ENCODE measurements around the gene TRIM68. TPM values are rescaled to one million over a fixed set of nuclear protein-coding genes. Genes with fewer than 3 reads are reported as not detected.

Gene TRIM68
- total RNA-seq, 1 experiment from 2014 or later: 5.7 TPM

DNA sequence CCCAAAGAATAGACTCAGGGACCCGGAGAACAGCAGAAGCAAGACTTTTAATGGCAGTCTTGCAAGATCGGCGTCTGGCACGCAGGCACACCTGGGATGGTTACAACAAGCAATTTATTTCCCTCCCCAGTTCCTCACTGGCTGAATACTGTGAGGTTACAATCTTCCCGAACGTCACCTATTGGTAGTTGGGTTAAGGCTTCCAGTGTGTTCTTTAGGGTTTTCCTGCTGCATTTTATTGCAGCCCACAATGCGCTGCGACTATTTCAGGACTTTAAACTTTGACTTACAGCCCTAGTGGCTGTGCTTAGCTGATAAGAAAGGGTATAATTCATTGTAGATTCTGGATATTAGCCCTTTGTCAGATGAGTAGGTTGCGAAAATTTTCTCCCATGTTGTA is 11.5 kb upstream of the TRIM68 start:
- H3K4me1 ChIP-seq (ENCODE audit: insufficient read depth, low read length, poor library complexity, severe bottlenecking): no peaks in the 10 kb centered on the region
- no TSS peak for BruUV-seq (replicated peaks)
- no peak overlapping the region for H3K27ac ChIP-seq (ENCODE audit: low read depth, low read length, poor library complexity, severe bottlenecking)
- TF ChIP-seq, protein P1, sequence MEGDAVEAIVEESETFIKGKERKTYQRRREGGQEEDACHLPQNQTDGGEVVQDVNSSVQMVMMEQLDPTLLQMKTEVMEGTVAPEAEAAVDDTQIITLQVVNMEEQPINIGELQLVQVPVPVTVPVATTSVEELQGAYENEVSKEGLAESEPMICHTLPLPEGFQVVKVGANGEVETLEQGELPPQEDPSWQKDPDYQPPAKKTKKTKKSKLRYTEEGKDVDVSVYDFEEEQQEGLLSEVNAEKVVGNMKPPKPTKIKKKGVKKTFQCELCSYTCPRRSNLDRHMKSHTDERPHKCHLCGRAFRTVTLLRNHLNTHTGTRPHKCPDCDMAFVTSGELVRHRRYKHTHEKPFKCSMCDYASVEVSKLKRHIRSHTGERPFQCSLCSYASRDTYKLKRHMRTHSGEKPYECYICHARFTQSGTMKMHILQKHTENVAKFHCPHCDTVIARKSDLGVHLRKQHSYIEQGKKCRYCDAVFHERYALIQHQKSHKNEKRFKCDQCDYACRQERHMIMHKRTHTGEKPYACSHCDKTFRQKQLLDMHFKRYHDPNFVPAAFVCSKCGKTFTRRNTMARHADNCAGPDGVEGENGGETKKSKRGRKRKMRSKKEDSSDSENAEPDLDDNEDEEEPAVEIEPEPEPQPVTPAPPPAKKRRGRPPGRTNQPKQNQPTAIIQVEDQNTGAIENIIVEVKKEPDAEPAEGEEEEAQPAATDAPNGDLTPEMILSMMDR (conservative IDR thresholded peaks at IDR 0.05; ENCODE audit: low read depth, low read length): no peak
- TF ChIP-seq EZH2 (IDR thresholded peaks at IDR 0.05; ENCODE audit: borderline replicate concordance, low read depth, low read length, poor library complexity, severe bottlenecking): no peak
- no peaks in the 10 kb centered on the region for H3K27me3 ChIP-seq (replicated peaks; ENCODE audit: insufficient read depth, low read depth, low read length, poor library complexity)
- H3K36me3 ChIP-seq (ENCODE audit: insufficient read depth, low read length, poor library complexity, severe bottlenecking): no peaks in the 10 kb centered on the region
- no peaks in the 10 kb centered on the region for H3K9me3 ChIP-seq (ENCODE audit: low read depth, low read length, poor library complexity, severe bottlenecking)
- ChIA-PET POLR2A (ENCODE audit: low non-redundant PET) (no interaction called here), CTCF (no interaction called here)
- intact Hi-C loops (cut with micrococcal nuclease; ENCODE audit: unreplicated experiment): no loop called here
- no peak for DNase-seq (ENCODE audit: low spot score)
- no peak overlapping the region for H3K4me3 ChIP-seq (ENCODE audit: low read depth, low read length, poor library complexity, severe bottlenecking)

DNA sequence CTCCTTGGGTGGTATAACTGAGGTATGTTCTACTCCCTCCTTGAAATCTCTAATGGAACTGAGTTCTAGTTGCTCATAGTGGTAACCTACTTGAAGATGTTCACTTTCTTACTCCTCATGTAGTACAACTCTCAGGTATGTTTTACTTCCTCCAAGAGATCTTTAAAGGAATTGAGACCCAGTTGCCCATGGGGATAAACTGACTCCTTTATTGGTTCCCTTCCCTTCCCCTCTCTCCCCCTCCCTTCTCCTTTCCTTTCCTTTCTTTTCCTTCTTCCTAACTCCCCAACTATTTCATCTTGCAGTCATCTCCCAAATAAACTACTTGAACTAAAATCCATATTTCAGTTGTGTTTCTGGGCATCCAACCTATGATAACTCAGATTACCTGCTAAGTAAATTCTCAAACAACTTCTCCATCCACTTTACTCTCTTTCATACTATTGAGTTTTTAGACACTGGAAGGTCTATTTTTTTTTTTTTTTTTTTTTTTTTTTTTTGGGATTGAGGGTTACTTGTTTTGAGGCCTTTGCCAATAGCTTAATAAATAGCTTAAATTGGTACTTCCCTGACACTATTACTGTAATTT is 7.9 kb upstream of the TRIM68 start:
- Histone ChIP-seq H3K36me3 (ENCODE audit: insufficient read depth, low read length, poor library complexity, severe bottlenecking) (no peaks in the 10 kb centered on the region), H3K27me3 (replicated peaks; ENCODE audit: insufficient read depth, low read depth, low read length, poor library complexity) (no peaks in the 10 kb centered on the region), H3K27ac (ENCODE audit: low read depth, low read length, poor library complexity, severe bottlenecking) (no peak overlapping the region), H3K9me3 (ENCODE audit: low read depth, low read length, poor library complexity, severe bottlenecking) (no peaks in the 10 kb centered on the region), H3K4me1 (ENCODE audit: insufficient read depth, low read length, poor library complexity, severe bottlenecking) (no peaks in the 10 kb centered on the region), H3K4me3 (ENCODE audit: low read depth, low read length, poor library complexity, severe bottlenecking) (no peak overlapping the region)
- CTCF ChIA-PET: interaction anchor here (0.6 kb wide), 1 partner anchor 15 kb away, joined by 3 read pairs; no protein-coding TSS in a partner anchor
- DNase-seq (ENCODE audit: low spot score): no peak
- POLR2A ChIA-PET (ENCODE audit: low non-redundant PET): no interaction called here
- TF ChIP-seq, protein P1 (conservative IDR thresholded peaks at IDR 0.05; ENCODE audit: low read depth, low read length): no peak
- no peak for TF ChIP-seq EZH2 (IDR thresholded peaks at IDR 0.05; ENCODE audit: borderline replicate concordance, low read depth, low read length, poor library complexity, severe bottlenecking)
- BruUV-seq (replicated peaks): no TSS peak
- intact Hi-C loops (cut with micrococcal nuclease; ENCODE audit: unreplicated experiment): no loop called here

DNA sequence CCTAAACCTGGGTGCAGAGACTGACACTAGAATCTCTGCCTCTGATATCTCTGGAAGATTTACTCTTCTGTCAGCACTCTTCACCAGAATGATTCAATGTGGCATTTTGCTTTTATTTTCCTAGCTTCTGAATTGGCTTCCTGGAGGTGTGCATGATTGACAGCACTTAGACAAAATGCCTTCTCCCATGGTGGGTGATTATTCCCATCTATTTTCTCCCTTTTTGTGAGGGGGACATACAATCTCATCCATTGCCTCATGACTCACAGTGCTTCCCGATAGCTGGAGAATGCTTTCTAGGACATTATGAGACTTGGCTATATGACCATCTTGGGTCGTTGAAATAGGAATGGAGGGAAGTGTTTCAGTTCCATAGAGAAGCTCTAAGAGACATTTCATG is 4.0 kb upstream of the TRIM68 start:
- TF ChIP-seq EZH2 (IDR thresholded peaks at IDR 0.05; ENCODE audit: borderline replicate concordance, low read depth, low read length, poor library complexity, severe bottlenecking): no peak
- TF ChIP-seq, protein P1 (conservative IDR thresholded peaks at IDR 0.05; ENCODE audit: low read depth, low read length): no peak
- Histone ChIP-seq H3K9me3 (ENCODE audit: low read depth, low read length, poor library complexity, severe bottlenecking) (no peaks in the 10 kb centered on the region), H3K4me3 (ENCODE audit: low read depth, low read length, poor library complexity, severe bottlenecking) (no peak overlapping the region), H3K4me1 (ENCODE audit: insufficient read depth, low read length, poor library complexity, severe bottlenecking) (no peaks in the 10 kb centered on the region), H3K27ac (ENCODE audit: low read depth, low read length, poor library complexity, severe bottlenecking) (no peak overlapping the region), H3K36me3 (ENCODE audit: insufficient read depth, low read length, poor library complexity, severe bottlenecking) (no peaks in the 10 kb centered on the region), H3K27me3 (replicated peaks; ENCODE audit: insufficient read depth, low read depth, low read length, poor library complexity) (no peaks in the 10 kb centered on the region)
- ChIA-PET CTCF (no interaction called here), POLR2A (ENCODE audit: low non-redundant PET) (no interaction called here)
- intact Hi-C loops (cut with micrococcal nuclease; ENCODE audit: unreplicated experiment): no loop called here
- BruUV-seq (replicated peaks): no TSS peak
- DNase-seq (ENCODE audit: low spot score): no peak
